Measurements from ENCODE around the gene NKAPD1. TPM values are rescaled to one million over a fixed set of nuclear protein-coding genes. Genes with fewer than 3 reads are reported as not detected.

The NKAPD1 gene
- total and polyA plus RNA-seq, 2 donors (not counting 3 experiments of a cell fraction or from before 2014, with no cell fraction given) = 7.2 to 16.7 TPM

DNA sequence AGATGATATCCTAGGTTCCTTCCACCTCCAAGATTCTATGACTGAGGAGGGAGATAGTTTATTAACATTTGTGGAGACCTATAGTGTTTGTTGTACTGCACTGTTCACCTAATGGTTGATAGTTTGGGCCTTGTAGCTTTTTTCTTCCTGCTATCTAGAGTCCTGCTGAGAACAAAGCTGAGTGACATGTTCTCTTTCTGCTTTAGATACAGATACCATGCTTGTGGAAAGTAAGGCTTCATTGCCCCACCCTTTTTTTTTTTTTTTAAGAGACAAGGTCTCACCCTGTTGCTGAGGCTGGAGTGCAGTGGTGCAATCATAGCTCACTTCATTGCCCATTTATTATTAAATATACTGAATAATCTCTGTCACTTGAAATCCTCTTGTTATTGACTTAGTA, 36.6 kb upstream of the NKAPD1 start:
- CTCF ChIA-PET = no interaction called here
- Histone ChIP-seq H3K79me2 (ENCODE audit: control insufficient read depth, insufficient read depth, low read length) (peaks cover 2% of the 10 kb centered on the region), H3K4me3 (replicated peaks in 1 of 3; ENCODE audit: insufficient read depth in 1 of 3, low read depth in 1 of 3, low read length in 3 of 3) (no peak overlapping the region), H3K36me3 (ENCODE audit: control insufficient read depth in 2 of 2, extremely low read depth in 1 of 2, insufficient read depth in 2 of 2, low read length in 2 of 2) (peaks cover 11 to 13% of the 10 kb centered on the region in 2 experiments), H3K27ac (ENCODE audit: insufficient read depth, low read depth, low read length) (no peak overlapping the region), H3K27me3 (ENCODE audit: control insufficient read depth in 2 of 2, insufficient read depth in 2 of 2, low read length in 2 of 2) (no peaks in the 10 kb centered on the region), H3K4me2 (ENCODE audit: insufficient read depth, low read length) (no peak overlapping the region), H3K4me1 (ENCODE audit: control insufficient read depth, extremely low read depth, insufficient read depth, low read length) (peaks cover 8% of the 10 kb centered on the region), H3K9me1 (replicated peaks; ENCODE audit: control insufficient read depth, extremely low read depth, insufficient read depth, low read length) (no peaks in the 10 kb centered on the region), H2AFZ (ENCODE audit: low read depth, low read length) (no peak overlapping the region), H4K20me1 (replicated peaks; ENCODE audit: control insufficient read depth, extremely low read depth, insufficient read depth, low read length) (no peaks in the 10 kb centered on the region), H3K9me3 (replicated peaks; ENCODE audit: control insufficient read depth, insufficient read depth, low read length) (no peaks in the 10 kb centered on the region), H3K9ac (replicated peaks; ENCODE audit: extremely low read depth, insufficient read depth, low read length) (no peak overlapping the region)
- POLR2A ChIA-PET = no interaction called here
- BruUV-seq (replicated peaks) = no TSS peak
- intact Hi-C loops (cut with micrococcal nuclease) (no loop called here), dilution Hi-C loops (cut with MboI; ENCODE audit: extremely low pct_ligation_motif_present, low sequenced_read_pairs) (no loop called here)
- DNase-seq (ENCODE audit: low read depth, low spot score) (no peak), FAIRE-seq (no peak)
- TF ChIP-seq, protein P1, sequence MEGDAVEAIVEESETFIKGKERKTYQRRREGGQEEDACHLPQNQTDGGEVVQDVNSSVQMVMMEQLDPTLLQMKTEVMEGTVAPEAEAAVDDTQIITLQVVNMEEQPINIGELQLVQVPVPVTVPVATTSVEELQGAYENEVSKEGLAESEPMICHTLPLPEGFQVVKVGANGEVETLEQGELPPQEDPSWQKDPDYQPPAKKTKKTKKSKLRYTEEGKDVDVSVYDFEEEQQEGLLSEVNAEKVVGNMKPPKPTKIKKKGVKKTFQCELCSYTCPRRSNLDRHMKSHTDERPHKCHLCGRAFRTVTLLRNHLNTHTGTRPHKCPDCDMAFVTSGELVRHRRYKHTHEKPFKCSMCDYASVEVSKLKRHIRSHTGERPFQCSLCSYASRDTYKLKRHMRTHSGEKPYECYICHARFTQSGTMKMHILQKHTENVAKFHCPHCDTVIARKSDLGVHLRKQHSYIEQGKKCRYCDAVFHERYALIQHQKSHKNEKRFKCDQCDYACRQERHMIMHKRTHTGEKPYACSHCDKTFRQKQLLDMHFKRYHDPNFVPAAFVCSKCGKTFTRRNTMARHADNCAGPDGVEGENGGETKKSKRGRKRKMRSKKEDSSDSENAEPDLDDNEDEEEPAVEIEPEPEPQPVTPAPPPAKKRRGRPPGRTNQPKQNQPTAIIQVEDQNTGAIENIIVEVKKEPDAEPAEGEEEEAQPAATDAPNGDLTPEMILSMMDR (IDR thresholded peaks at IDR 0.05; ENCODE audit: extremely low read depth in 1 of 2, insufficient read depth in 1 of 2, low read depth in 1 of 2, low read length in 2 of 2) = no peak
- no peak for TF ChIP-seq POLR2AphosphoS5 (IDR thresholded peaks at IDR 0.05; ENCODE audit: insufficient read depth, low read depth, low read length)
- no peak for TF ChIP-seq JUN (IDR thresholded peaks at IDR 0.05; ENCODE audit: borderline replicate concordance, insufficient read depth, insufficient read length, low read depth)
- no peak for TF ChIP-seq FOS (IDR thresholded peaks at IDR 0.05; ENCODE audit: borderline replicate concordance, insufficient read depth, low read length)
- no peak for TF ChIP-seq GATA2 (IDR thresholded peaks at IDR 0.05; ENCODE audit: insufficient read depth, insufficient read length, low read depth, low read length)
- TF ChIP-seq POLR2A (IDR thresholded peaks at IDR 0.05; ENCODE audit: low read depth, low read length) = no peak
- no peak for TF ChIP-seq EZH2 (IDR thresholded peaks at IDR 0.05; ENCODE audit: borderline replicate concordance, low read depth, low read length, severe bottlenecking)
- no peak for TF ChIP-seq MYC (IDR thresholded peaks at IDR 0.05; ENCODE audit: low read depth, low read length)
- TF ChIP-seq, protein P2, sequence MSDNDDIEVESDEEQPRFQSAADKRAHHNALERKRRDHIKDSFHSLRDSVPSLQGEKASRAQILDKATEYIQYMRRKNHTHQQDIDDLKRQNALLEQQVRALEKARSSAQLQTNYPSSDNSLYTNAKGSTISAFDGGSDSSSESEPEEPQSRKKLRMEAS (IDR thresholded peaks at IDR 0.05; ENCODE audit: insufficient read depth, insufficient read length) = no peak
